HG03060 (cell line): Measurements from ENCODE around the gene AGTRAP.

Experiments
- ATAC-seq: cut with Tn5 transposase; IDR thresholded peaks from one replicate; pipeline ENCODE4 v1.9.1; 2021; ENCODE audit warnings: low read depth, moderate number of reproducible peaks; ENCODE audit not compliant: unreplicated experiment

Gene AGTRAP

DNA sequence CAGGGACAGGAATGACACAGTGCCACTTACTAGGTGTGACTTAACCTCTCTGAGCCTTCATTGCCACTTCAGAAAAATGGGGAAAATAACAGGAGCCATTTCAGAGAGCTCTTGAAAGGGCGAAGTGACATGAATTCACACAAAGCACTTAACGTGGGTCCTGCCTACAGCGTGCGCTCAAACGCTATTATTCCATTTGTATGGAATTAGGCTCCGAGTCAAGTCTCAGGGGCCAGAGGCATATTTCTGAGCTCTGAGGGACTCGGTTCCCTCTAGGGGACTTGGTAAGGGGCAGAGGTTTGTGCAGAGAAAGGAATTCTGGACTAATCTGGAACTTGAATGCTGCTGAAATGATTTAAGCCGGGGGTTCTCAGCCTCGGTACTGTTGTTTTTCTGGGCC is 30.3 kb upstream of the AGTRAP start:
- no peak for ATAC-seq

- no peak for ATAC-seq
These were observed 29.6 kb upstream of the AGTRAP start for GRCh38 chr1:11706292-11706691.

- ATAC-seq = no peak
These were observed 28.2 kb upstream of the AGTRAP start for GRCh38 chr1:11707621-11708276.

DNA sequence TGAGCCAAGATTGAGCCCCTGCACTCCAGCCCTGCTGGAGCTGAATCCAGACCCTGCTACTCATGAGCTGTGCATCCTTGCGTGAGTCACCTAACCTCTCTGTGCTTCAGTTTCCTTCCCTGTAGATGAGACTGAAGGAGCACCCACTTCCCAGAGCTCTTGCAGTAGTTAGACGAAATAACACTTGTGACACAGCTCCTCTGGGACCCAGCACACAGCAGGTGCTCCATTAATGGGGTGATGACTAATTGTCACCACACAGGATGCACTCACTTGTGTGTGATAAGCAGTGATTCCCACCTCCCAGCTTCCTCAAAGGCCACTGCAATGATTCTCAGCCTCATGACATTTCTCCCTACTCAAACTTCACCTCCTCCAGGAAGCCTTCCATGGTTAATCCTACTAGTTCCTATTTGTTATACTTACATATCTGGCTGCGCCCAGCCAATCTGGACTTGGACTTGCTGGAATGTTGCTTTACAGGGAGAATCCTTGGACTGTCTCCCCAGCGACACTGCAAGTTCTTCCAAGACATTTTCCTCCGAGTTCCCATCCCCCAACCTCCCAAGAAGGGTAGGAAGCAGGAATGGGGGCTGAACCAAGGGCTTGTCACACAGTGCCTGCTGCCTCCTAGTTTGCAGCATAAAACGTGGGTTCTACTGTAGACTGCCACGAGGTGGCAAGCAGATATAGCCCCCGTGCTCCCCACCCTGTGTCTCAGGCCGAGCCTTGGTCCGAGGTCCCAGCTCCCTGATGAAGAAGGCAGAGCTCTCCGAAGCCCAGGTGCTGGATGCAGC is 27.2 kb upstream of the AGTRAP start:
- ATAC-seq = no peak

GRCh38 chr1:11711490-11711889 is 24.4 kb upstream of the AGTRAP start:
- ATAC-seq = no peak

DNA sequence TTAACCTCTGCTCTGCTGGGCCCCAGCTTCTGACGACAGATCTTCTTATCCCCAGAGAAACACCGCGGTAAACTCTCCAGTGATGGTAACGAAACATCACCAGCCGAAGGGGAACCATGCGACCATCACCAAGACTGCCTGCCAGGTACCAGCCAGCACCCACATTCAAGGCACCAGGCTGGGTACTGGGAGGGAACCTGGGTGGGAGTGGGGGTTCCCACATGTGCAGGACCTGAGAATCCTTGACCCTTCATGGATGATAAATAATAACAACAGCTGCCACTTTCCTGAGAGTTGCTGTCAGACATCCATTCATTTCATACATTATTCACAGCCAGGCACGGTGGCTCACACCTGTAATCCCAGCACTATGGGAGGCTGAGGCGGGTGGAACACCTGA is 23.7 kb upstream of the AGTRAP start:
- no peak for ATAC-seq

DNA sequence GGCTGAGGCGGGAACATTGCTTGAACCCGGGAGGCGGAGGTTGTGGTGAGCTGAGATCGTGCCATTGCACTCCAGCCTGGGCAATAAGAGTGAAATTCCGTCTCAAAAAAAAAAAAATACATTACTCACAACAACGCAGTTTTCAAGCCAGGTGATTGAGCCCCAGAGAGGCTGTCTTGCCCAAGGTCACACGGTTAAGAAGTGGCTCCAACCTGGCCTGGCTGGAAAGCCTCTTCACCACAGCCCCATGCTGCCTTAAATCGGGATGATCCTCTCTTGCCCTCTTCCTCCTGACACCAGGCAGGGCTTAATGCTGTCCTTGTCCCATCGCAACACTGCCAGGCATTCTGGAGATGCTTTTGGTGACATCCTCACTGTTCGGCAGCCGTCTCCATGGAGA is 22.8 kb upstream of the AGTRAP start:
- no peak for ATAC-seq

GRCh38 chr1:11714831-11715575 is 20.9 kb upstream of the AGTRAP start:
- no peak for ATAC-seq

DNA sequence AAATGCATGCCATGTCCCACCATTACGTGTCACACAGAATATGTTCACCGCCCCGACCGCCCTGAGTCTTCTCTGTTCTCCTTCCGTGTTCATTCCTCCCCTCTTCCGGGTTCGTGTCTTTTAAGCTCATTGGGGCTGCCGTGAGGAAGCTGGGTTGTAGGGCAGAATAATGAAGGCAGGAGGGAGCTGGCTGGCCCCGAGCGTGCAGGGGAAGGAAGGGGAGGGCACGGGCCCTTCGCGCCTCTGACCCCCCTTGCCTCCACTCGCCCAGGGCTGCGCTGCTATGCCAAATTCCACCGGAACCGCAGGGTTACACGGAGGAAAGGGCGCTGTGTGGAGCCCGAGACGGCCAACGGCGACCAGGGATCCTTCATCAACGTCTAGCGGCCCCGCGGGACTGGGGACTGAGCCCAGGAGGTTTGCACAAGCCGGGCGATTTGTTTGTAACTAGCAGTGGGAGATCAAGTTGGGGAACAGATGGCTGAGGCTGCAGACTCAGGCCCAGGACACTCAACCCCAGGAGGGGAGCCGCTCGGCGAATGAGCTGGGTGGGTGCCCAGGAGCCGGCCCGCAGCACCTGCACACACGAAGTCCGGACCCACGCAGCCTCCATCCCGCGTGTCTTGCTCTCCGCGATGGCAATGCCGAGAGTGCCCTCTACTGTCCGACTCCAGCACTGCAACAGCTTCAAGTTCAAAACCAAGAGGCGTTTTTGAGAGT is 16.5 kb upstream of the AGTRAP start:
- no peak for ATAC-seq

DNA sequence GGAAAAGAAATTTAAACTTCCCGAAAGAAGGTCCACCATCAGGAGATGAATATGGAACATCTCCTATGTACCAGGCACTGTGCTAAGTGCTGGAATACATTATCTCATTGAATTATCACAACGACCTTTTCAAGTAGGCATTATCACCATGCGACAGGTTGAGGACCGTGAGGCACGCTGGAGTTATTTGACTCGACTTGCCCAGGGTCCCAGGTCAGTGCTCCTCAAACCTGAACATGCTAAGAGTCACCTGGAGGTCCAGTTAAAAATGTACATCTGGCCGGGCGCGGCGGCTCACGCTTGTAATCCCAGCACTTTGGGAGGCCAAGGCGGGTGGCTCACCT is 15.9 kb upstream of the AGTRAP start:
- ATAC-seq = no peak

GRCh38 chr1:11720525-11720924 is 15.4 kb upstream of the AGTRAP start:
- ATAC-seq = no peak

DNA sequence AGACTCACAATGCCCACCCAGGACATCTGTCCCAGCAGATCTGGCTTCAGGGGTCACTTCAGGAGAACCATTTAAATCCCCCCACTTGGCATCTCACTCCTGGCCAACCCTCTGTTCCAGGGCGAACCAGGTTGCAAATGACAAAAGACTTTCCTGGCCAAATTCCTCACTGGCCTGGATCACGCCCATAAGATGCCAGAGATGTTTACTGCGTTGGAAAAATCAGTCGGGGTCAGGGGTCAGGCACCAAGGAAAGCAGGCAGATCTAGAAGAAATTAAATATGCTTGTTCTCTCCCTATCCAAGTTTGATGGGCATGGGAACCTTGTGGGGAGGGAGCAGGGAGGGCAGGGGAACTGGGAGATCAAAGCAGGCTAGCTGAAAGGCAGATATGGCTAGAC is 14.6 kb upstream of the AGTRAP start:
- ATAC-seq = no peak

- no peak for ATAC-seq
These were observed 13.4 kb upstream of the AGTRAP start for GRCh38 chr1:11722538-11722937.

DNA sequence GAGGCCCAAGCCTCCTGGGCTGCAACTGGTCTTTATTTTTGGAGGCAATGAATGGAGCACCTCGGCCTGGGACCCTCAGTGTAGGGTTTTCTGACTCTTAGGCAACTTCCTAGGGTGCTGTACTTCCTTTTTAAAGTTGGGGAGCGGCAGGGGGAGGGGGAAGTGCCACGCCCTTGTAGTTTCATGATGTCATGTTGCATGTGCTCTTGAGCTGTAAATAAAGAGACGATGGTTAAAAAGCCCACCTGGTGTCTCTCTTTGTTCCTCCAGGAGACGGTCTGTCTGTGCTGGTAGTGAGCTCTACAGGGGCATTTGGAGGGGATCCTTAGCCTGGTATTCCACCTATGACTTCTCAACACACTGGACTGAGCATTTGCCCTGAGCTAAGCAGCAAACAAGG is 10.3 kb upstream of the AGTRAP start:
- no peak for ATAC-seq

DNA sequence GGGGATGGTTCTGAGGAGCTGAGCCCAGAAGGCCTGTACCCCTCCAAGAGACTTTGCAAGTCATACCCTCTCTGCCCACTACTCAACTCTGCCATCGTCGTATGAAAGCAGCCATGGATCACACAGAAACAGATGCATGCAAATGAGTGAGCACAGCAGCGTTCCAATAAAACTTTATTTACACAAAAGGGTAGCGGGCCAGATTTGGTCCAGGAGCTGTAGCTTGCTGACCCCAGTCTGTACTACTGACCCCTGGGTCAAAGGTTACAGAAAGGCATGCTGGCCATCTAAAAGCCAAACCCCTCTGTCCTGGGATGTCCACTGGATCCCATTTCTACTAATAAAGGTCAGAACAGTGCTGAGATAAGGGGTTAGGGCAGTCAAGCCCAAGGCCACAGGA is 8.8 kb upstream of the AGTRAP start:
- ATAC-seq = no peak

DNA sequence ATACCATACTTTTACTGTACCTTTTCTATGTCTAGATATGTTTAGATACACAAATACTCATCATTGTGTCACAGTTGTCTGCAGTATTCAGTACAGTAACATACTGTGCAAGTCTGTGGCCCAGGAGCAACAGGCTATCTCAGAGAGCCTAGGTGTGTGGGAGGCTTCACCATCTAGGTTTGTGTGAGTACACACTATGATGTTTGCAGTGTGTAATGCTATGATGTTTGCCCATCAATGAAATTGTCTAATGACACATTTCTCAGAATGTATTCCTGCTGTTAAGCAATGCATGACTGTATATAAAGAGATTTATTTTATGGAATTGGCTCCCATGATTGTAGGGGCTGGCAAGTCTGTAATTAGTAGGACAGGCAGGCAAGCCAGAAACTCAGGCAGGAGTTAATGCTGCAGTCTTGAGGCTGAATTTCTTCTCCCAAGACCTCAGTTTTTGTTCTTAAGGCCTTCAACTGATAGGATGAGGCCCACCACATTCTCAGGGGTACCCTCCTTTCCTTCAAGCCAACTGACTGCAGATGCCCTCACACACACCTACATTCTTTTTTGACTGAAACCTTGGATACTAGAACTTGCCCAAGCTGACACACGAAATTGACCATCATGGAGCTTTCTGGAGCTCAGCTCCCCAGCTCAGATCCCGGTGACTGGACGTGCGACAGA is 7.7 kb upstream of the AGTRAP start:
- no peak for ATAC-seq

- ATAC-seq = no peak
These were observed 6.8 kb upstream of the AGTRAP start for GRCh38 chr1:11729155-11729497.

DNA sequence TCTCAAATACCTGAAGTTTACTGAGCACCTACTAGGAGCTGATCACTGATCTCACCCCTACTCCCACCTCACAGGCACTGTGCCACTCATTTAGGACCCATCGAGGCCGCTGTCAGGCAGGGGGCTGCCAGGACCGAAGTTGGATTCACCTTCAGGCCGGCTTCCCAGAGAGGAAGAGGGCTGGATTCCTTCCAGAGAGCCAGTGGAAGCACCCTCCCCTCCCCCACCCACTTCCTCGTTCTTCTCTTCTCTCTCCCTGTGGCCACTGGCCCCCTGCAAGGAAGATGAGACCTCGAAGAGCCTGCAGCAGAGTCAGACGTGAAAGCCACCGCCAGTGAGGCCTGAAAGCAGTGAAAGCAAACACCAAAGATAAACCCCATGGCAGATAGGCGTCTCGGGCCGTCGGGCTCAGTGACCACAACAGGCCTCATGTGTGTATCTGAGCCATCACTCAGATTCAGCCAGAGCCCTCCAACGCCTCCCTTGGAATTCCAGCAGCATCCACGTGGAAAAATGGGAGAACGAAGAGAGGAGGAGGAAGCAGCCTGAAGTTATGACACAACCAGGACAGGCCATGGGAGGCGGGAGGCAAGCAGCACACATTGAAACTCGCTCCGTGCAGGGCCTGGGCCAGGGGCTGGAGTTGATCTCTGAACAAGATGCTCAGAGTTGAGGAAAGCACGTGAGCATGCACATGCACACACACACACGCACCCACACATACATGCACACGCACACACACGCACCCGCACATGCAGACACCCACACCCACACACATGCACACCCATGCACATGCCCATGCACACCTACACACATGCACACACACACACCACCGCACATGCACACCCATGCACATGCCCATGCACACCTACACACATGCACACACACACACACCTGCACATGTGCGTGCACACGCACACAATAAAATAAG is 6.2 kb upstream of the AGTRAP start:
- no peak for ATAC-seq

- ATAC-seq = no peak
These were observed 5.5 kb upstream of the AGTRAP start for GRCh38 chr1:11730429-11730891.
